Upper lobe of left lung (tissue), 6 donors: ENCODE measurements around the gene RSRC1. TPM values are rescaled to one million over a fixed set of nuclear protein-coding genes. Genes with fewer than 3 reads are reported as not detected.
"Not testable (repeated sequence)": the region's sequence is repeated elsewhere in the genome, so short reads cannot be mapped to it uniquely, and the experiment has no call there.

Experiments used
- ATAC-seq, 2 donors: fragments of 200-7000 bp; cut with Tn5 transposase; one replicate each; pipeline ENCODE4 v1.9.1; 2022; ENCODE audit warnings: mild to moderate bottlenecking in 2 of 2, moderate library complexity in 2 of 2; ENCODE audit not compliant: low FRiP score in 2 of 2
- DNase-seq, 2 donors: peaks; one replicate each; pipeline ENCODE4 v3.0.0-alpha.2; 2019 to 2020
- H3K27ac ChIP-seq, 4 donors: fragments of 200-600 bp; sonication (generic); one replicate each; pipeline ENCODE4 v1.5.1; 2016 to 2019
- H3K27me3 ChIP-seq, 4 donors: fragments of 200-600 bp; sonication (generic); one replicate each; pipeline ENCODE4 v1.5.1; 2017 to 2019
- H3K36me3 ChIP-seq, 4 donors: fragments of 200-600 bp; sonication (generic); one replicate each; pipeline ENCODE4 v1.5.1; 2016 to 2019
- H3K4me1 ChIP-seq, 4 donors: fragments of 200-600 bp; sonication (generic); one replicate each; pipeline ENCODE4 v1.5.1; 2018 to 2019
- H3K4me3 ChIP-seq, 4 donors: fragments of 200-600 bp; sonication (generic); one replicate each; pipeline ENCODE4 v1.5.1; 2017 to 2019; ENCODE audit warnings: mild to moderate bottlenecking in 2 of 4, moderate library complexity in 1 of 4
- H3K9me3 ChIP-seq, 4 donors: fragments of 200-600 bp; sonication (generic); one replicate each; pipeline ENCODE4 v1.5.1; 2018 to 2019
- CTCF ChIP-seq, 6 experiments: fragments of 450-650 bp in 4 of 6; fragments of 200-600 bp in 2 of 6; sonication (generic) in 2 of 6; IDR thresholded peaks; one replicate each; pipeline ENCODE4 v1.5.1; 2016 to 2019; ENCODE audit warnings: antibody characterized with exemption in 6 of 6
- EP300 ChIP-seq, 4 donors: sonication (generic); formaldehyde crosslinking; IDR thresholded peaks; one replicate each; pipeline ENCODE4 v1.5.1; 2017; ENCODE audit warnings: antibody characterized with exemption in 4 of 4, control low read depth in 2 of 4
- POLR2A ChIP-seq, 4 donors: fragments of 450-650 bp; IDR thresholded peaks; one replicate each; pipeline ENCODE4 v1.5.1; 2016 to 2017; ENCODE audit warnings: antibody characterized with exemption in 4 of 4, mild to moderate bottlenecking in 2 of 4
- POLR2AphosphoS5 ChIP-seq, 2 donors: sonication (generic); formaldehyde crosslinking; IDR thresholded peaks; one replicate each; pipeline ENCODE4 v1.5.1; 2017; ENCODE audit warnings: antibody characterized with exemption in 2 of 2
- WGBS, 2 donors: methylation state at CpG; one replicate each; pipeline ENCODE4 v1.1.5; 2017 to 2018; 5-methylcytosine and 5-hydroxymethylcytosine counted together
- total RNA-seq, 6 donors: library from RNA; depleted of rRNA in 4 of 6; stranded (reverse); fragments of >200 nt in 4 of 6; gene quantifications; one replicate each; pipeline versions ENCODE4 v1.1.0 to v1.2.1, GENCODE V29; 2016 to 2021
- donor health status: DM: no; HTN: no; CAD: no; lungs with moderate emphysema.
- donor health status: DM: no; HTN: yes; CAD: no; lungs with severe emphysema.

The RSRC1 gene
- total RNA-seq, 6 donors from 2014 or later: 21.4 to 87.0 (median 24.5) TPM

GRCh38 chr3:158493931-158494330 is 384.0 kb downstream of the RSRC1 start:
- ATAC-seq (no peak), DNase-seq (no peak)
- no peaks in the 10 kb centered on the region for H3K27me3 ChIP-seq
- H3K27ac ChIP-seq: no peak overlapping the region
- no peaks in the 10 kb centered on the region for H3K4me1 ChIP-seq
- 95 to 97% methylated on average over 1 of the region's 1 CpG for WGBS, 2 donors
- peaks cover 0 to 4% (median 0%) of the 10 kb centered on the region in 4 donors for H3K9me3 ChIP-seq
- TF ChIP-seq POLR2A (IDR thresholded peaks at IDR 0.05): no peak
- TF ChIP-seq POLR2AphosphoS5 (IDR thresholded peaks at IDR 0.05): no peak
- H3K4me3 ChIP-seq: no peak overlapping the region
- H3K36me3 ChIP-seq: no peaks in the 10 kb centered on the region

GRCh38 chr3:158494673-158495072 is 384.8 kb downstream of the RSRC1 start:
- Histone ChIP-seq H3K4me3 (no peak overlapping the region), H3K4me1 (no peaks in the 10 kb centered on the region), H3K9me3 (peaks cover 0 to 5% (median 2%) of the 10 kb centered on the region in 4 donors), H3K27ac (no peak overlapping the region), H3K27me3 (no peaks in the 10 kb centered on the region), H3K36me3 (no peaks in the 10 kb centered on the region)
- WGBS, 2 donors: 90 to 95% methylated on average over 5 of the region's 5 CpGs
- DNase-seq (no peak), ATAC-seq (no peak)
- TF ChIP-seq POLR2A (IDR thresholded peaks at IDR 0.05) (no peak), EP300 (IDR thresholded peaks at IDR 0.05) (no peak), POLR2AphosphoS5 (IDR thresholded peaks at IDR 0.05) (no peak), CTCF (IDR thresholded peaks at IDR 0.05) (no peak)

DNA sequence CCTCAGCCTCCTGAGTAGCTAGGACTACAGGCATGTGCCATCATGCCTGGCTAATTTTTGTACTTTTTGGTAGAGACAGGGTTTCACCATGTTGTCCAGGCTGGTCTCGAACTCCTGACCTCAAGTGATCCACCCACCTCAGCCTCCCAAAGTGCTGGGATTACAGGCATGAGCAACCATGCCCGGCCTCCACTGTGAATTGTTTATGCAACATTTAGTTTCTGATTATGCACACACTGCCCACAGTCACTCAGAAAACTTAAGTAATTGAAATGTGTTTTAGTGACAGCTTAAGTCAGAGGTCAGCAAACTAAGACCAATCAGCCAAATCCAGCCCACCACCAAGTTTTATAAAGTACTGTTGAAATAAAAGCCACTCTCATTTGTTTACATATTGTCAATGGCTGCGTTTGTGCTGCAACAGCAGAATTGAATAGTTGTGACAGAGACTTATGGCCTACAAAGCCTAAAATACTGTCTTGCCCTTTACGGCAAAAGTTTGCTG is 385.6 kb downstream of the RSRC1 start:
- H3K4me3 ChIP-seq, H3K4me1 ChIP-seq, H3K27me3 ChIP-seq, DNase-seq, H3K27ac ChIP-seq, H3K9me3 ChIP-seq, H3K36me3 ChIP-seq, ATAC-seq: not testable (repeated sequence)
- 74 to 80% methylated on average over 4 of the region's 4 CpGs for WGBS, 2 donors

DNA sequence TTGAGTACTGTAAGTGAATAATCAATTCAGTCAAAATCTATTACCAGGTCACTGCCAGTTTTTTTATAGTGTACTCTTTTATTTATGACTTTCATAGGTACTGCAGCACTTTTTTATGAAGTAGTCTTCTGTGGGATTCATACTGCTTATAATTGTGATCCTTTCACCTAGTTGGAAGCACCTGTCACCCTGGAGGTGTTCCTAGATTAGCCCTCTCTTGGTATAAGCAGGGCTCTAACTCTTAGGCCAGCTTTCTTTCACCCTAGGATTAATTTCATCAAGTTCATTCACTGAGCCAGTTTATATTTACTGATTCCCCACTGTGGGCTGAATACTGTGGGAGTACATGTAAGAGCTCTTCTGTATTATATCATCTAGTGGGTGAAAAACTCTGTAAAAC is 395.2 kb downstream of the RSRC1 start:
- Histone ChIP-seq H3K4me3 (no peak overlapping the region), H3K27ac (no peak overlapping the region), H3K9me3 (no peaks in the 10 kb centered on the region), H3K4me1 (no peaks in the 10 kb centered on the region), H3K27me3 (no peaks in the 10 kb centered on the region), H3K36me3 (no peaks in the 10 kb centered on the region)
- DNase-seq (no peak), ATAC-seq (no peak)
- TF ChIP-seq CTCF (IDR thresholded peaks at IDR 0.05): no peak
- TF ChIP-seq POLR2AphosphoS5 (IDR thresholded peaks at IDR 0.05): no peak
- TF ChIP-seq EP300 (IDR thresholded peaks at IDR 0.05): no peak
- TF ChIP-seq POLR2A (IDR thresholded peaks at IDR 0.05): no peak

- WGBS, 2 donors: 61 to 74% methylated on average over 5 of the region's 5 CpGs
- no peak for ATAC-seq
- no peak for DNase-seq
- Histone ChIP-seq H3K9me3 (no peaks in the 10 kb centered on the region), H3K36me3 (no peaks in the 10 kb centered on the region), H3K4me1 (no peaks in the 10 kb centered on the region), H3K27ac (no peak overlapping the region), H3K27me3 (no peaks in the 10 kb centered on the region), H3K4me3 (no peak overlapping the region)
- TF ChIP-seq POLR2AphosphoS5 (IDR thresholded peaks at IDR 0.05) (no peak), POLR2A (IDR thresholded peaks at IDR 0.05) (no peak)
Observed at GRCh38 chr3:158506456-158506855, 396.6 kb downstream of the RSRC1 start.

GRCh38 chr3:158508481-158508880 is 398.6 kb downstream of the RSRC1 start:
- H3K9me3 ChIP-seq: no peaks in the 10 kb centered on the region
- no peak for TF ChIP-seq EP300 (IDR thresholded peaks at IDR 0.05)
- TF ChIP-seq POLR2A (IDR thresholded peaks at IDR 0.05): no peak
- no peak for TF ChIP-seq CTCF (IDR thresholded peaks at IDR 0.05)
- TF ChIP-seq POLR2AphosphoS5 (IDR thresholded peaks at IDR 0.05): no peak
- DNase-seq (no peak), ATAC-seq (no peak)
- H3K27ac ChIP-seq: no peak overlapping the region
- H3K27me3 ChIP-seq: no peaks in the 10 kb centered on the region
- H3K4me1 ChIP-seq: no peaks in the 10 kb centered on the region
- no peaks in the 10 kb centered on the region for H3K36me3 ChIP-seq
- H3K4me3 ChIP-seq: no peak overlapping the region
- 74 to 79% methylated on average over 7 of the region's 7 CpGs for WGBS, 2 donors
